Endothelial cell (in vitro differentiated cells): ENCODE results near the gene GFAP. TPM values are rescaled to one million over a fixed set of nuclear protein-coding genes. Genes with fewer than 3 reads are reported as not detected.

Source experiments
- DNase-seq: peaks from one replicate; pipeline ENCODE4 v3.0.0; 2021; ENCODE audit warnings: low spot score
- H3K27ac Mint-ChIP-seq: one replicate; pipeline ENCODE4 v1.8.0; 2021; ENCODE audit warnings: mixed read lengths, inconsistent platforms; ENCODE audit not compliant: unreplicated experiment
- H3K27me3 Mint-ChIP-seq: one replicate; pipeline ENCODE4 v1.8.0; 2021; ENCODE audit warnings: mild to moderate bottlenecking, moderate library complexity, mixed read lengths, inconsistent platforms; ENCODE audit not compliant: unreplicated experiment
- H3K36me3 Mint-ChIP-seq: one replicate; pipeline ENCODE4 v1.8.0; 2021; ENCODE audit warnings: mild to moderate bottlenecking, low read depth, mixed read lengths, inconsistent platforms; ENCODE audit not compliant: unreplicated experiment
- H3K4me1 Mint-ChIP-seq: one replicate; pipeline ENCODE4 v1.8.0; 2021; ENCODE audit warnings: mild to moderate bottlenecking, mixed read lengths, inconsistent platforms; ENCODE audit not compliant: unreplicated experiment
- H3K4me3 Mint-ChIP-seq: one replicate; pipeline ENCODE4 v1.8.0; 2021; ENCODE audit warnings: mild to moderate bottlenecking, mixed read lengths, inconsistent platforms; ENCODE audit not compliant: unreplicated experiment
- H3K9me3 Mint-ChIP-seq: one replicate; pipeline ENCODE4 v1.8.0; 2021; ENCODE audit warnings: mixed read lengths, inconsistent platforms; ENCODE audit not compliant: unreplicated experiment
- total RNA-seq: library from RNA; stranded (reverse); fragmentation: NEBNext Ultra II Directional; extraction: Animal tissue kit (Norgen Biotek cat#: 25700); gene quantifications from one replicate; pipeline ENCODE4 v1.2.1, GENCODE V29; 2021; ENCODE audit not compliant: unreplicated experiment
- TF ChIP-seq, protein P1 (sequence below): fragments of 200-600 bp; sonication (generic); IDR thresholded peaks from one replicate; pipeline ENCODE4 v1.5.0; 2021; ENCODE audit warnings: antibody characterized with exemption; ENCODE audit not compliant: unreplicated experiment

Gene GFAP
- total RNA-seq, 1 donor from 2014 or later, result not detected

DNA sequence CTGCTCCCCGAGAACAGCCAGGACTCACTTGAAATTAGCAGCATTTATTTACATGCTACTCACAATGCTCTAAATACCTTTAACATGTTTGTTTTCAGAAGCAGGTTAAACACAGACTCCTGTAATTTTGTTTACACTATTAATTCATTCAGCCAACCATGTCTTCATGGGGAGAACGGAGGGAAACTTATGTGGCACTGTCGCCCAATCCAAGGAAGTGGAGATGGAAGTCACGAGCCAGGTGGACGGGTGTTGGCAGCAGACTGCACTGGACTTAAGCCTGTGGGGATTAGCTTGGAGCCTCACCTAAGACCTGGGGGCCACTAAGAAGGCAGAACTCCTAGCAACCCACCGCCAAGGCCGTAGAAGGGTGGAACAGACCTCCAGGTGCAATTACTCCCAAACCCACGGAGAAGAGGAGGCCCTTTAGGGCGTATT is 8.8 kb upstream of the GFAP start:
- Mint-ChIP-seq H3K36me3 (peaks cover 4% of the 10 kb centered on the region), H3K27me3 (peaks cover 5% of the 10 kb centered on the region), H3K4me1 (no peaks in the 10 kb centered on the region), H3K27ac (no peak overlapping the region), H3K9me3 (no peaks in the 10 kb centered on the region), H3K4me3 (no peak overlapping the region)
- no peak for DNase-seq
- TF ChIP-seq, protein P1, sequence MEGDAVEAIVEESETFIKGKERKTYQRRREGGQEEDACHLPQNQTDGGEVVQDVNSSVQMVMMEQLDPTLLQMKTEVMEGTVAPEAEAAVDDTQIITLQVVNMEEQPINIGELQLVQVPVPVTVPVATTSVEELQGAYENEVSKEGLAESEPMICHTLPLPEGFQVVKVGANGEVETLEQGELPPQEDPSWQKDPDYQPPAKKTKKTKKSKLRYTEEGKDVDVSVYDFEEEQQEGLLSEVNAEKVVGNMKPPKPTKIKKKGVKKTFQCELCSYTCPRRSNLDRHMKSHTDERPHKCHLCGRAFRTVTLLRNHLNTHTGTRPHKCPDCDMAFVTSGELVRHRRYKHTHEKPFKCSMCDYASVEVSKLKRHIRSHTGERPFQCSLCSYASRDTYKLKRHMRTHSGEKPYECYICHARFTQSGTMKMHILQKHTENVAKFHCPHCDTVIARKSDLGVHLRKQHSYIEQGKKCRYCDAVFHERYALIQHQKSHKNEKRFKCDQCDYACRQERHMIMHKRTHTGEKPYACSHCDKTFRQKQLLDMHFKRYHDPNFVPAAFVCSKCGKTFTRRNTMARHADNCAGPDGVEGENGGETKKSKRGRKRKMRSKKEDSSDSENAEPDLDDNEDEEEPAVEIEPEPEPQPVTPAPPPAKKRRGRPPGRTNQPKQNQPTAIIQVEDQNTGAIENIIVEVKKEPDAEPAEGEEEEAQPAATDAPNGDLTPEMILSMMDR, result no peak

DNA sequence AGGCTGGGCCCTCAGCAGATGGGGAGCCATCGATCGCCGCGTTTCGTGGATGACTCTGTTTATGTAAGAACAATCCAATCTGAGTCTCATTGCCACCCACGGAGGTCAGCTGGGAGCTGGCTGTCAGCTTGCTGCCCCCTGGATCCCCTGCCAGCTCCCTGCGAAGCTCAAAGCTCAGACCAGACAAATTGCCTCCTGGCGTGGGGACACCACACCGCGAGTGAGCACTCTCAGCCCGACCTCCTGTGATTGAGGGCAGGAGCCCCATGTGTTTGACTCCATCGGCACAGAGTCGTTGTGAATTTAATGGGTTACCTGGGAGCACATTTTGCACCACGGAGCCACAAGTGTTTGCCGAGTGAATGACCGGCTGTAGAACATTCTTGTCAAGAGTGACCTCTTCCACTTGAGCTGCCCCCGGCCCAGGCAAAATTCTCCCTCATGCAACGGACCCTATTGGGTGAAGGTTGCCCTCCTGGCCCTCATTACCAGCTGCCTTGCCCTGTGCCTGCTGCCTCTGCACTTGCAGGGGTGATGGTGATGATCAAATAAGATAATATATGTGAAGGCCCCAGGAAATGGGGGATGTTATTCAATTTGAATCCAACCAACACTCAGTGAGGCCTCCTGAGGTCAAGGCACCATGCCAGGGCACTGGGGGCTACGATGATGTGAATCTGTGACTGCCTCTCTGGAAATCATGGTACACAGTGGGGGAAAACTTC is 7.6 kb upstream of the GFAP start:
- Mint-ChIP-seq H3K36me3 (peaks cover 4% of the 10 kb centered on the region), H3K27me3 (peaks cover 5% of the 10 kb centered on the region), H3K4me1 (no peaks in the 10 kb centered on the region), H3K27ac (no peak overlapping the region), H3K4me3 (no peak overlapping the region), H3K9me3 (no peaks in the 10 kb centered on the region)
- TF ChIP-seq, protein P1, result no peak
- DNase-seq, result no peak

DNA sequence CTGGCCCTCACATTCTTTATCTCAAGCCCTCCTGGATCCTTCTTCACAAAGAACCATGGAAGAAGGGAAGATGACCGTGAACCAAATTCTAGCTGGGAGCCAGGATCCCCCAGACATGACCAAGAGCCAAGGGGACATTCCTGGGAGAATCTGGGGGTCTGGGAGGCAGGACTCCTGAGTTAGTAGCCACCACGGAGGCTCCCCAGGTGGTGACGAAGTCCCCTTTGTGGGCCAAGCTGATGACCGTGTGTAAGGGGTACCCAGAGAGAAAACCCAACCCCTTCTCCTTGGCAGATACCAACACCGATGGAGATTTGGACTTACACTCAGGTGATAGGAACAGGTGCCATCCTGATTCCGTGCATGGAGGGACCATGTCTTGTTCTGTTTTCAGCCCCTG is 6.8 kb upstream of the GFAP start:
- no peak overlapping the region for H3K4me3 Mint-ChIP-seq
- no peaks in the 10 kb centered on the region for H3K4me1 Mint-ChIP-seq
- H3K27ac Mint-ChIP-seq, result no peak overlapping the region
- H3K36me3 Mint-ChIP-seq, result peaks cover 4% of the 10 kb centered on the region
- H3K9me3 Mint-ChIP-seq, result no peaks in the 10 kb centered on the region
- TF ChIP-seq, protein P1, result no peak
- DNase-seq, result no peak
- peaks cover 5% of the 10 kb centered on the region for H3K27me3 Mint-ChIP-seq

DNA sequence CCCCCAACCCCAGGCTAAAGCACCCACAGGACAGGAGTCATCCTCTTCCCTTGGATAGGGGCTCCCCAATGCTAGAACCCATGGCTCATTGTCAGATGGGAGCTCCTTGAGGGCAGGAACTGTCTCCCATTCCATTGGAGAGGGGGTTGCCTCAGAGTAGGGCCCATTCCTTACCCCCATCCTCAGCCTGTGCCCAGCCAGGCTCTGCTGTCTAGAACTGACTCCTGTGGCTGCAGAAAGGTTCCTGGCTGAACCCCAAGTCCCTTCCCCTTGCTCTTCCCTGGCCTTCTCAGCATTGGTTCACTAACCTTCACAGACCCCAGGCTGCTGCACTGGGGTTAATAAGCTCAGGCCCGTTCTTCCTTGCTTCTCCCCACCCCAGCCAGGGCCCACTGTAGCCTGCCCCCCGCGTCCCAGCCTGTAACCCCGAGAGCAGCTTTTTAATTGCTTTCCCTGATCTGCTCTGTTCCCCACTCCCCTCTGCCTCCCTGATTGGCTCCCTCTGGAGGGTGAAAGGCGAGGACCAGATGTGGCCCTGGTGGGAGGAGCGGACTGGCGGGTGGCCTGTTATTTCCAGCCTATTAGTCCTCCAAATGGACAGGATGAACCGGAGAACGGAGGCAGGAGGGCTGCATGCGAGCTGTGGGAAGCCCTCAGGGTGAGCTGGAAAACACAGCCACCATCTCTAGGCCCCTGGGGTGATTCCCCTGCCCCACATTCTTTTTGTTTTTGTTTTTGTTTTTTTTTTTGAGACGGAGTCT is 6.0 kb upstream of the GFAP start:
- Mint-ChIP-seq H3K4me3 (no peak overlapping the region), H3K27me3 (peaks cover 6% of the 10 kb centered on the region), H3K36me3 (peaks cover under 1% of the 10 kb centered on the region), H3K4me1 (no peaks in the 10 kb centered on the region), H3K9me3 (no peaks in the 10 kb centered on the region), H3K27ac (peak overlapping the region; percentile 57)
- TF ChIP-seq, protein P1, result no peak
- DNase-seq, result no peak

DNA sequence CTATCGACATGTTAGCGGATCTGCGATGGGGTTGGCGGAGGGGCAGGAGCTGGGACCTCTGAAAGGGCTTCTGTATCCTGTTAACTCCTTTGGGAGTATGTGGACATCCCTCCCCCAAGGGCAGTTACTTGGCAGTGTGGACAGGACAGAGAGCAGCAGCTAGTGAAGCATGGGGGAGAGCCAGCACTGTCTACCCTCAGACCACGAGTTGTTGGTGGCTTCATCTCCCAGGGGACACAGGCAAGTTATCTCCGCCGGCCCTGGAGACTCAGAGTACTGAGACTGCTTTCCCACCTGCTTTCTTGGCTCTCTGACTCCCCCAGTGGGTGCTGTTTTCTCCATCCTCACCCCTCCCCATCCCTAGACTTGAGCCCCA is 5.3 kb upstream of the GFAP start:
- Mint-ChIP-seq H3K36me3 (no peaks in the 10 kb centered on the region), H3K27me3 (peaks cover 7% of the 10 kb centered on the region), H3K4me3 (no peak overlapping the region), H3K4me1 (no peaks in the 10 kb centered on the region), H3K27ac (no peak overlapping the region), H3K9me3 (no peaks in the 10 kb centered on the region)
- TF ChIP-seq, protein P1, result no peak
- DNase-seq, result no peak
